Measurements from ENCODE around the gene TBC1D20. TPM values are rescaled to one million over a fixed set of nuclear protein-coding genes. Genes with fewer than 3 reads are reported as not detected.

The TBC1D20 gene
- total and polyA plus RNA-seq, 9 donors = 23.6 to 37.8 (median 29.6) TPM

DNA sequence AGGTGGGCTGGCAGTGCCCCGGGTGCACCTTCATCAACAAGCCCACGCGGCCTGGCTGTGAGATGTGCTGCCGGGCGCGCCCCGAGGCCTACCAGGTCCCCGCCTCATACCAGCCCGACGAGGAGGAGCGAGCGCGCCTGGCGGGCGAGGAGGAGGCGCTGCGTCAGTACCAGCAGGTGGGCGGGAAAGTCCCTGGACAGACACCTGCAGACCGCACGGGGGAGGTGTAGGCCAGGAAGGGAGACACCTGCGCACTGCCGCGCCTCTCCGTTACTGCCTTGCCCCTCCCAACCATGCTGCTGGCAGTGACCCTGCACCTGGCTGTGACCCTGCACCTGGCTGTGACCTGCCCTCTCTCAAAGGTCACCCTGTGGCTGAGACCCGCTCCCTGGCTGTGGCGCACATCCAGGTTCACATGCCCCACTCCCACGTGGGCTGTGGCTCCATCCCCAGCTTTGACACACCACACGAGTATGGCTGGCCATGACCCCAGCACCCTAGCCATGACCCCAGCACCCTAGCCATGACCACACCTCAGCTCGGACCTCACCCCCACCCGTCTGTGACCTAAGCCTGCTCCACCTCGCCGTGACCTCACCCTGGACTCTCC, 42.7 kb downstream of the TBC1D20 start:
- peaks cover 10% of the 10 kb centered on the region for H3K4me1 ChIP-seq (ENCODE audit: control insufficient read depth, insufficient read depth, low read length)
- 92% methylated on average over 32 of the region's 32 CpGs for WGBS (ENCODE audit: insufficient coverage)
- DNase-seq = no peak
- peaks cover 63% of the 10 kb centered on the region for H3K36me3 ChIP-seq (ENCODE audit: control insufficient read depth, insufficient read depth, low read length)
- no peak overlapping the region for H3K27ac ChIP-seq (ENCODE audit: low read length)
- no peaks in the 10 kb centered on the region for H3K9me3 ChIP-seq (replicated peaks; ENCODE audit: control insufficient read depth, low read depth, low read length)
- H3K27me3 ChIP-seq (ENCODE audit: control insufficient read depth, insufficient read depth, low read length) = no peaks in the 10 kb centered on the region
- H3K4me3 ChIP-seq (ENCODE audit: low read length) = no peak overlapping the region

- Histone ChIP-seq H3K4me3 (ENCODE audit: low read length) (no peak overlapping the region), H3K36me3 (ENCODE audit: control insufficient read depth, insufficient read depth, low read length) (peaks cover 58% of the 10 kb centered on the region), H3K9me3 (replicated peaks; ENCODE audit: control insufficient read depth, low read depth, low read length) (no peaks in the 10 kb centered on the region), H3K4me1 (ENCODE audit: control insufficient read depth, insufficient read depth, low read length) (peaks cover 10% of the 10 kb centered on the region), H3K27me3 (ENCODE audit: control insufficient read depth, insufficient read depth, low read length) (no peaks in the 10 kb centered on the region), H3K27ac (ENCODE audit: low read length) (no peak overlapping the region)
- WGBS (ENCODE audit: insufficient coverage) = 79% methylated on average over 5 of the region's 8 CpGs
- no peak for DNase-seq
Observed at GRCh38 chr20:418858-419365, 43.4 kb downstream of the TBC1D20 start.

GRCh38 chr20:417801-418342, 44.5 kb downstream of the TBC1D20 start:
- DNase-seq = peak; percentile 62
- Histone ChIP-seq H3K36me3 (ENCODE audit: control insufficient read depth, insufficient read depth, low read length) (peaks cover 53% of the 10 kb centered on the region), H3K9me3 (replicated peaks; ENCODE audit: control insufficient read depth, low read depth, low read length) (no peaks in the 10 kb centered on the region), H3K27me3 (ENCODE audit: control insufficient read depth, insufficient read depth, low read length) (no peaks in the 10 kb centered on the region), H3K27ac (ENCODE audit: low read length) (peak overlapping the region; percentile 49), H3K4me3 (ENCODE audit: low read length) (no peak overlapping the region), H3K4me1 (ENCODE audit: control insufficient read depth, insufficient read depth, low read length) (peaks cover 10% of the 10 kb centered on the region)
- whole genome bisulfite sequencing (ENCODE audit: insufficient coverage) = 74% methylated on average over 5 of the region's 12 CpGs

DNA sequence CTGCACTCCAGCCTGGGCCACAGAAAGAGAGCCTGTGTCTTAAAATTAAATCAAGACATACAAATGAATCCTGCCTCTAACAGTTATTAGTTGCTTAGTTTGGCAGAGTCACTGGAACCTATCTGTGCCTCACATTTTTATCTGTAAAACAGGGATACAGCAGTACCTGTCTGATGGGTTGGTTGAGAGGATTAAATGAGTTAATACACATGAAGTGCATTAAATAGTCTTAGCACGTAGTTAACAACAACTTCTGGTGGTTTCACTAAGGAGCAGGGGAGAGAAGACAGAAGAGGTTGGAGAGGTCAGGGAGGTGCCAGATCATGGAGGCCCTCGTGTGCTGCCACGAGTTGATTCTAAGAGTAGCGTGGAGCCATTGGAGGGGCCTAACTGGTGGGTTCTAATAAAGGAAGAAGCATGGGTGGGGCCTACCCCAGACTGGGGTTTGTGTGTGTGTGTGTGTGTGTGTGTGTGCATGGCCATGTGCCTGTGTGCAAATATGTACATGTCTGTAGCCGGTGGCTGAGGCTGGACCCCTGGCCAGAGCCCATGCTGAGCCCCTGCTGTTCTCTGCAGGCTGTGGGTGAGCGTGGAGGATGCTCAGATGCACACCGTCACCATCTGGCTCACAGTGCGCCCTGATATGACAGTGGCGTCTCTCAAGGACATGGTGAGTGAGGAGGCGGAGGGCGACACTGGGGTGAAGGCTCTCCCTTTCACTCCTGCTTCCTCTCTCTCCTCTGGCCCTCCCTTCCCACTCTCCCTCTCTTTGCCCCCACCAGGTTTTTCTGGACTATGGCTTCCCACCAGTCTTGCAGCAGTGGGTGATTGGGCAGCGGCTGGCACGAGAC, 45.2 kb downstream of the TBC1D20 start:
- Histone ChIP-seq H3K27ac (ENCODE audit: low read length) (peak overlapping the region; percentile 49), H3K36me3 (ENCODE audit: control insufficient read depth, insufficient read depth, low read length) (peaks cover 48% of the 10 kb centered on the region), H3K9me3 (replicated peaks; ENCODE audit: control insufficient read depth, low read depth, low read length) (no peaks in the 10 kb centered on the region), H3K27me3 (ENCODE audit: control insufficient read depth, insufficient read depth, low read length) (no peaks in the 10 kb centered on the region), H3K4me3 (ENCODE audit: low read length) (no peak overlapping the region), H3K4me1 (ENCODE audit: control insufficient read depth, insufficient read depth, low read length) (peaks cover 10% of the 10 kb centered on the region)
- no peak for DNase-seq
- WGBS (ENCODE audit: insufficient coverage) = 82% methylated on average over 13 of the region's 13 CpGs

DNA sequence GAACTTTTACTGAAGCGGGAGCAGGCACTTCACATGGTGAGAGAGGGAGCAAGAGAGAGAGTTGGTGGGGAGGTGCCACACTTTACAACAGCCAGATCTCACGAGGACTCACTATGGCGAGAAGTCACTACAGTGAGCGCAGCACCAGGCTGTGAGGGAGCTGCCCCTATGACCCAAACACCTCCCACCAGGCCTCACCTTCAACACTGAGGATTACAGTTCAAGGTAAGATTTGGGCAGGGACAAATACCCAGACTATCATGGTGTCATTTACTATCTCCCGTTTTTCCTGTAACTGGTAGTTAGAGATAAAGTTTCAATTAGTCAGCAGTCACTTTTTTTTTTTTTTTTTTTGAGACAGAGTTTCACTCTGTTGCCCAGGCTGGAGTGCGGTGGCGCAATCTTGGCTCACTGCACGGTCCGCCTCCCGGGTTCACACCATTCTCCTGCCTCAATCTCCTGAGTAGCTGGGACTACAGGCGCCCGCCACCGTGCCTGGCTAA, 46.5 kb downstream of the TBC1D20 start:
- peaks cover 10% of the 10 kb centered on the region for H3K4me1 ChIP-seq (ENCODE audit: control insufficient read depth, insufficient read depth, low read length)
- WGBS (ENCODE audit: insufficient coverage) = no CpG with 5 or more reads among the region's 13 CpGs
- H3K9me3 ChIP-seq (replicated peaks; ENCODE audit: control insufficient read depth, low read depth, low read length) = no peaks in the 10 kb centered on the region
- peaks cover 44% of the 10 kb centered on the region for H3K36me3 ChIP-seq (ENCODE audit: control insufficient read depth, insufficient read depth, low read length)
- H3K4me3 ChIP-seq (ENCODE audit: low read length) = no peak overlapping the region
- H3K27ac ChIP-seq (ENCODE audit: low read length) = no peak overlapping the region
- no peaks in the 10 kb centered on the region for H3K27me3 ChIP-seq (ENCODE audit: control insufficient read depth, insufficient read depth, low read length)
- DNase-seq = no peak

- H3K4me1 ChIP-seq (ENCODE audit: control insufficient read depth, insufficient read depth, low read length) = peaks cover 19% of the 10 kb centered on the region
- H3K4me3 ChIP-seq (ENCODE audit: low read length) = no peak overlapping the region
- 78% methylated on average over 1 of the region's 2 CpGs for WGBS (ENCODE audit: insufficient coverage)
- H3K9me3 ChIP-seq (replicated peaks; ENCODE audit: control insufficient read depth, low read depth, low read length) = no peaks in the 10 kb centered on the region
- H3K27ac ChIP-seq (ENCODE audit: low read length) = no peak overlapping the region
- H3K27me3 ChIP-seq (ENCODE audit: control insufficient read depth, insufficient read depth, low read length) = no peaks in the 10 kb centered on the region
- H3K36me3 ChIP-seq (ENCODE audit: control insufficient read depth, insufficient read depth, low read length) = peaks cover 40% of the 10 kb centered on the region
- DNase-seq = no peak
Observed at GRCh38 chr20:414161-414560, 48.2 kb downstream of the TBC1D20 start.

DNA sequence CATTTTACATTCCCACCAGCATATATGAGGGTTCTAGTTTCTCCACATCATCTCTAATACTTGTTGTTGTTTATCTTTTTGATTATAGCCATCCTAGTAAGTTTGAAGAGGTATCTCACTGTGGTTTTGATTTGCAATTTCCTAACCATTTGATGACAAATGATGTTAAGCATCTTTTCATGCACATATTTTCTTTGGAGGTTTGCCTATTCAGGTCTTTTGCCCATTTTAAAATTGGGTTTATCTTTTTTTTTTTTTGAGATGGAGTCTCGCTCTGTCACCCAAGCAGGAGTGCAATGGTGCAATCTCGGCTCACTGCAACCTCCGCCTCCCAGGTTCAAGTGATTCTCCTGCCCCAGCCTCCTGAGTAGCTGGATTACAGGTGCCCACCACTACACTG, 50.3 kb downstream of the TBC1D20 start:
- H3K4me3 ChIP-seq (ENCODE audit: low read length) = no peak overlapping the region
- peaks cover 18% of the 10 kb centered on the region for H3K4me1 ChIP-seq (ENCODE audit: control insufficient read depth, insufficient read depth, low read length)
- no peak overlapping the region for H3K27ac ChIP-seq (ENCODE audit: low read length)
- no CpG with 5 or more reads among the region's 3 CpGs for WGBS (ENCODE audit: insufficient coverage)
- H3K36me3 ChIP-seq (ENCODE audit: control insufficient read depth, insufficient read depth, low read length) = peaks cover 28% of the 10 kb centered on the region
- no peaks in the 10 kb centered on the region for H3K9me3 ChIP-seq (replicated peaks; ENCODE audit: control insufficient read depth, low read depth, low read length)
- H3K27me3 ChIP-seq (ENCODE audit: control insufficient read depth, insufficient read depth, low read length) = no peaks in the 10 kb centered on the region
- DNase-seq = no peak

GRCh38 chr20:409697-410559, 52.4 kb downstream of the TBC1D20 start:
- Histone ChIP-seq H3K27me3 (ENCODE audit: control insufficient read depth, insufficient read depth, low read length) (no peaks in the 10 kb centered on the region), H3K27ac (ENCODE audit: low read length) (peak overlapping the region; percentile 40), H3K4me1 (ENCODE audit: control insufficient read depth, insufficient read depth, low read length) (peaks cover 20% of the 10 kb centered on the region), H3K9me3 (replicated peaks; ENCODE audit: control insufficient read depth, low read depth, low read length) (no peaks in the 10 kb centered on the region), H3K36me3 (ENCODE audit: control insufficient read depth, insufficient read depth, low read length) (peaks cover 21% of the 10 kb centered on the region), H3K4me3 (ENCODE audit: low read length) (no peak overlapping the region)
- peak; percentile 44 for DNase-seq
- WGBS (ENCODE audit: insufficient coverage) = 85% methylated on average over 8 of the region's 14 CpGs

DNA sequence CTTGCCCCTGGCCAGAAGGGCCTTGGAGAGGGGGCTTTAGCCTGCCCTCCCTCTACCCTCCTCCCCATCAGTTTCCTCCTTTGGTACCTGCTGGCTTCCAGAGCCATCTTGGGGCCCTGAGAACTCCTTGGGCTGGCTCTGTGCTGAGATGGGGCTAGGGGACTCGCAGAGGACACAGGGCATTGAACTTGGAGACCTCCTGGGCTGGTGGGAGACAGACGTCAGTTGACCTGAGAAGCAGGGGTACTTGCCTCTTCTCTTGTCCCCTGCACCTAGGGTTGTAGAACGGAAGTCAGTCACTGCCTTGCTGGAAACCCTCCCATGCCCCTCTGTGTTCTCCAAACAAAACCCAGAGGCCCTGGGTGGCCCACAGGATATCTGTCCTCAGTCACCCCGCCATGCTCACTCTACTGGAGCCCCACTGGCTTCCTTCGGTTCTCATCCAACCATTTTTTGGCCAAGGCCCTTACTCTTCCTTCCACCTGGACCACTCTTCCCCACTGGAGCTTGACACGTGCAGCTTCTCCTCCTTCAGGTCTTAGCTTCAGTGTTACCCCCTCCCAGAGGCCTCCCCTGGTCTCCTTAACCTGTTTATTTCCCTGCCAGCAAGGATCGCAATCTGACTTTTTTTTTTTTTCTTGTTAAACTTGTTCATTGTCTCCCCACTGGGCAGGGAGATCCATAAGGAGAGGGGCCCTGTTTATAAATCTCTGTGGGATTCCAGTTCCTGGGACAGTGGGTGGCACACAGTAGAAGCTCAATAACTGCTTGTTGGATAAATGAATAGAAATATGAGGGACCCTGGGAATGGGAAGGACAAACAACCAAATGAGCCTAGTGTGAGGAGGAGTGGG, 53.3 kb downstream of the TBC1D20 start:
- peaks cover 21% of the 10 kb centered on the region for H3K36me3 ChIP-seq (ENCODE audit: control insufficient read depth, insufficient read depth, low read length)
- H3K27ac ChIP-seq (ENCODE audit: low read length) = peak overlapping the region; percentile 94
- 12% methylated on average over 6 of the region's 7 CpGs for WGBS (ENCODE audit: insufficient coverage)
- no peak for DNase-seq
- peak overlapping the region; percentile 99 for H3K4me3 ChIP-seq (ENCODE audit: low read length)
- H3K9me3 ChIP-seq (replicated peaks; ENCODE audit: control insufficient read depth, low read depth, low read length) = no peaks in the 10 kb centered on the region
- no peaks in the 10 kb centered on the region for H3K27me3 ChIP-seq (ENCODE audit: control insufficient read depth, insufficient read depth, low read length)
- peaks cover 20% of the 10 kb centered on the region for H3K4me1 ChIP-seq (ENCODE audit: control insufficient read depth, insufficient read depth, low read length)
